Breast epithelium (tissue), 3 donors: ENCODE measurements around the gene HPCA.

Experiments
- POLR2A ChIP-seq: fragments of 450-650 bp; IDR thresholded peaks from one replicate; pipeline ENCODE4 v1.6.1; 2016; ENCODE audit warnings: antibody characterized with exemption, mild to moderate bottlenecking, moderate library complexity
- POLR2AphosphoS5 ChIP-seq, 3 donors: sonication (generic); formaldehyde crosslinking; IDR thresholded peaks; one replicate each; pipeline ENCODE4 v1.6.1; 2017; ENCODE audit warnings: antibody characterized with exemption in 3 of 3
- TF ChIP-seq, protein P1 (sequence below), 3 donors: fragments of 450-650 bp; IDR thresholded peaks; one replicate each; pipeline ENCODE4 v1.5.1; 2016 to 2017; ENCODE audit warnings: antibody characterized with exemption in 3 of 3, mild to moderate bottlenecking in 3 of 3, moderate library complexity in 3 of 3

DNA sequence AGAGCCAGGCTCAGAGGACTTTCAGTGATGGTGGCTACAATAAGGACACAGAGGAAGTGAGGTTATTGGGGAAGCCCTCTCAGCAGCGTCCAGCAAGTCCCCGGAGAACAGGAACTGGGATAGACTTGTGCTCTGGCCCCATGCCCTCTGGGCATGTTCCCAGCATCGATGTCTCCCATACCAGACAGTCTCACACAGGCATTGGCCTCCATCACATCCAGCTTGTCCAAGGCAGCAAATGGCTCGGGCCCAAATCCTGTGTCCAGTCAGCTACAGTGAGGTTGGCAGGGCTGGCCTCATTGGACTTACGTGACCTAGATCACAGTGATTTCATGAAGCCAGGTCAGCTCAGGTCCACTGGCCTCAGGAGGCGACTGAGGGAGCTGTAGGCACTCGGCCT, 34.5 kb downstream of the HPCA start:
- TF ChIP-seq POLR2A, result no peak
- TF ChIP-seq, protein P1, sequence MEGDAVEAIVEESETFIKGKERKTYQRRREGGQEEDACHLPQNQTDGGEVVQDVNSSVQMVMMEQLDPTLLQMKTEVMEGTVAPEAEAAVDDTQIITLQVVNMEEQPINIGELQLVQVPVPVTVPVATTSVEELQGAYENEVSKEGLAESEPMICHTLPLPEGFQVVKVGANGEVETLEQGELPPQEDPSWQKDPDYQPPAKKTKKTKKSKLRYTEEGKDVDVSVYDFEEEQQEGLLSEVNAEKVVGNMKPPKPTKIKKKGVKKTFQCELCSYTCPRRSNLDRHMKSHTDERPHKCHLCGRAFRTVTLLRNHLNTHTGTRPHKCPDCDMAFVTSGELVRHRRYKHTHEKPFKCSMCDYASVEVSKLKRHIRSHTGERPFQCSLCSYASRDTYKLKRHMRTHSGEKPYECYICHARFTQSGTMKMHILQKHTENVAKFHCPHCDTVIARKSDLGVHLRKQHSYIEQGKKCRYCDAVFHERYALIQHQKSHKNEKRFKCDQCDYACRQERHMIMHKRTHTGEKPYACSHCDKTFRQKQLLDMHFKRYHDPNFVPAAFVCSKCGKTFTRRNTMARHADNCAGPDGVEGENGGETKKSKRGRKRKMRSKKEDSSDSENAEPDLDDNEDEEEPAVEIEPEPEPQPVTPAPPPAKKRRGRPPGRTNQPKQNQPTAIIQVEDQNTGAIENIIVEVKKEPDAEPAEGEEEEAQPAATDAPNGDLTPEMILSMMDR (IDR thresholded peaks at IDR 0.05), result no peak
- no peak for TF ChIP-seq POLR2AphosphoS5 (IDR thresholded peaks at IDR 0.05)
